ENCODE measurements around the gene GPR4.

DNA sequence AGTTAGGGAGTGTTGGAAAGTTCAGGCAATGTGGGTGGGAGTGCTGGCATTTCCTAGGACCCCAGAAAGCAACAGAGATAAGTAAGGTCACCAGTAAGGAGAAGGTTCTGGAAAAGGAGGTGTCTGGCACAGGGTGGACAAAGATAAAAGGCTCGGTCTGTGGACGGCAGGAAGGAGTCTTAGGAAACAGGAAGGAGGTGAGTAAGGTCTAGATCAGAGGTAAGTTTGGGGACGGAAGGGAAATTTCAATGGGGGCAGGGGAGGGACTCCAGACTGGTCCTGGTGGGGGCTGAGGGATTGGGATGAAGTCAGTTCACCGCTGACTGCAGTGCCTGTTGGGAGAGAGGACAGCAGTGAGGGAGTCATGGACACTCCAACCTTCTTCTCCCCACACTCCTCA is 9.6 kb downstream of the GPR4 start:
- TF ChIP-seq, protein P1, sequence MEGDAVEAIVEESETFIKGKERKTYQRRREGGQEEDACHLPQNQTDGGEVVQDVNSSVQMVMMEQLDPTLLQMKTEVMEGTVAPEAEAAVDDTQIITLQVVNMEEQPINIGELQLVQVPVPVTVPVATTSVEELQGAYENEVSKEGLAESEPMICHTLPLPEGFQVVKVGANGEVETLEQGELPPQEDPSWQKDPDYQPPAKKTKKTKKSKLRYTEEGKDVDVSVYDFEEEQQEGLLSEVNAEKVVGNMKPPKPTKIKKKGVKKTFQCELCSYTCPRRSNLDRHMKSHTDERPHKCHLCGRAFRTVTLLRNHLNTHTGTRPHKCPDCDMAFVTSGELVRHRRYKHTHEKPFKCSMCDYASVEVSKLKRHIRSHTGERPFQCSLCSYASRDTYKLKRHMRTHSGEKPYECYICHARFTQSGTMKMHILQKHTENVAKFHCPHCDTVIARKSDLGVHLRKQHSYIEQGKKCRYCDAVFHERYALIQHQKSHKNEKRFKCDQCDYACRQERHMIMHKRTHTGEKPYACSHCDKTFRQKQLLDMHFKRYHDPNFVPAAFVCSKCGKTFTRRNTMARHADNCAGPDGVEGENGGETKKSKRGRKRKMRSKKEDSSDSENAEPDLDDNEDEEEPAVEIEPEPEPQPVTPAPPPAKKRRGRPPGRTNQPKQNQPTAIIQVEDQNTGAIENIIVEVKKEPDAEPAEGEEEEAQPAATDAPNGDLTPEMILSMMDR (IDR thresholded peaks at IDR 0.05; ENCODE audit: low read length), result no peak
- TF ChIP-seq EZH2 (IDR thresholded peaks at IDR 0.05; ENCODE audit: borderline replicate concordance, low read length), result no peak

All from OCI-LY1 (cell line).